ENCODE measurements around the gene LRRC4C.

GRCh38 chr11:41118521-41118920 is 340.9 kb downstream of the LRRC4C start:
- TF ChIP-seq POLR2AphosphoS5 (IDR thresholded peaks at IDR 0.05; ENCODE audit: low read depth, low read length) = no peak
- TF ChIP-seq POLR2A (IDR thresholded peaks at IDR 0.05; ENCODE audit: low read depth, low read length) = no peak
- no peak for TF ChIP-seq TAF1 (IDR thresholded peaks at IDR 0.05; ENCODE audit: borderline replicate concordance, low read depth, low read length)

Data from GM12892 (cell line).